Loucy (cell line): ENCODE measurements around the gene RERE.

ENCODE experiments used
- H2AFZ ChIP-seq: fragments of 200-600 bp; sonication (generic); 2 replicates; pipeline ENCODE4 v1.6.0; 2016; ENCODE audit warnings: antibody characterized with exemption, mild to moderate bottlenecking, low read length, moderate library complexity
- H3F3A ChIP-seq: fragments of 200-600 bp; 2 replicates; pipeline ENCODE4 v1.6.0; 2016; ENCODE audit warnings: antibody characterized with exemption, low read depth, mild to moderate bottlenecking
- H3K27me3 ChIP-seq: fragments of 200-600 bp; sonication (generic); 2 replicates; pipeline ENCODE4 v1.6.1; 2014; ENCODE audit warnings: low read length, mild to moderate bottlenecking; ENCODE audit not compliant: insufficient read depth, poor library complexity, severe bottlenecking
- H3K36me3 ChIP-seq: fragments of 200-600 bp; sonication (generic); 2 replicates; pipeline ENCODE4 v1.6.1; 2016; ENCODE audit warnings: low read length; ENCODE audit not compliant: insufficient read depth
- H3K4me1 ChIP-seq: fragments of 200-600 bp; sonication (generic); 2 replicates; pipeline ENCODE4 v1.5.1; 2014; ENCODE audit warnings: low read length, mild to moderate bottlenecking; ENCODE audit not compliant: insufficient read depth, poor library complexity, severe bottlenecking
- H3K4me2 ChIP-seq: fragments of 200-600 bp; sonication (generic); 2 replicates; pipeline ENCODE4 v1.6.0; 2014; ENCODE audit warnings: antibody characterized with exemption, low read length, low read depth, mild to moderate bottlenecking; ENCODE audit not compliant: poor library complexity, severe bottlenecking
- H3K4me3 ChIP-seq: fragments of 200-600 bp; sonication (generic); 2 replicates; pipeline ENCODE4 v1.5.1; 2014; ENCODE audit warnings: low read length, mild to moderate bottlenecking, mixed read lengths; ENCODE audit not compliant: poor library complexity, severe bottlenecking
- H3K79me2 ChIP-seq: fragments of 200-600 bp; sonication (generic); 2 replicates; pipeline ENCODE4 v1.6.1; 2014; ENCODE audit warnings: low read length; ENCODE audit not compliant: insufficient read depth
- H3K9ac ChIP-seq: fragments of 200-600 bp; sonication (generic); 2 replicates; pipeline ENCODE4 v1.6.0; 2014; ENCODE audit warnings: mild to moderate bottlenecking, low read depth, low read length, moderate library complexity; ENCODE audit not compliant: poor library complexity, severe bottlenecking
- H3K9me2 ChIP-seq: fragments of 200-600 bp; sonication (generic); replicated peaks from 2 replicates; pipeline ENCODE4 v1.6.1; 2016; ENCODE audit warnings: low read depth, low read length, mixed read lengths
- H3K9me3 ChIP-seq: fragments of 200-600 bp; sonication (generic); 2 replicates; pipeline ENCODE4 v1.6.1; 2014; ENCODE audit warnings: mild to moderate bottlenecking, antibody characterized with exemption, low read length, low read depth; ENCODE audit not compliant: insufficient read depth
- H4K20me1 ChIP-seq: fragments of 200-600 bp; sonication (generic); 2 replicates; pipeline ENCODE4 v1.6.0; 2014; ENCODE audit warnings: antibody characterized with exemption, low read length, mild to moderate bottlenecking; ENCODE audit not compliant: insufficient read depth, poor library complexity, severe bottlenecking
- EZH2phosphoT487 ChIP-seq: fragments of 200-600 bp; IDR thresholded peaks from 2 replicates; pipeline ENCODE4 v1.6.1; 2018; ENCODE audit warnings: antibody characterized with exemption, mild to moderate bottlenecking, moderate library complexity, borderline replicate concordance
- TF ChIP-seq, protein P1 (sequence below): fragments of 200-600 bp; sonication (generic); conservative IDR thresholded peaks from 2 replicates; pipeline ENCODE4 v1.5.1; 2014; ENCODE audit warnings: mild to moderate bottlenecking, antibody characterized with exemption, low read length

The RERE gene

GRCh38 chr1:8598060-8598724 is 219.2 kb downstream of the RERE start:
- Histone ChIP-seq H3K9me3 (no peaks in the 10 kb centered on the region), H3K4me3 (no peak overlapping the region), H3K36me3 (no peaks in the 10 kb centered on the region), H3K27me3 (no peaks in the 10 kb centered on the region), H3K9me2 (no peaks in the 10 kb centered on the region), H4K20me1 (no peaks in the 10 kb centered on the region), H2AFZ (no peak overlapping the region), H3K4me2 (no peak overlapping the region), H3F3A (no peaks in the 10 kb centered on the region), H3K79me2 (peaks cover 22% of the 10 kb centered on the region; the same call in 1 of the 2 replicates), H3K4me1 (peaks cover 3% of the 10 kb centered on the region), H3K9ac (no peak overlapping the region)
- no peak for TF ChIP-seq EZH2phosphoT487
- TF ChIP-seq, protein P1, sequence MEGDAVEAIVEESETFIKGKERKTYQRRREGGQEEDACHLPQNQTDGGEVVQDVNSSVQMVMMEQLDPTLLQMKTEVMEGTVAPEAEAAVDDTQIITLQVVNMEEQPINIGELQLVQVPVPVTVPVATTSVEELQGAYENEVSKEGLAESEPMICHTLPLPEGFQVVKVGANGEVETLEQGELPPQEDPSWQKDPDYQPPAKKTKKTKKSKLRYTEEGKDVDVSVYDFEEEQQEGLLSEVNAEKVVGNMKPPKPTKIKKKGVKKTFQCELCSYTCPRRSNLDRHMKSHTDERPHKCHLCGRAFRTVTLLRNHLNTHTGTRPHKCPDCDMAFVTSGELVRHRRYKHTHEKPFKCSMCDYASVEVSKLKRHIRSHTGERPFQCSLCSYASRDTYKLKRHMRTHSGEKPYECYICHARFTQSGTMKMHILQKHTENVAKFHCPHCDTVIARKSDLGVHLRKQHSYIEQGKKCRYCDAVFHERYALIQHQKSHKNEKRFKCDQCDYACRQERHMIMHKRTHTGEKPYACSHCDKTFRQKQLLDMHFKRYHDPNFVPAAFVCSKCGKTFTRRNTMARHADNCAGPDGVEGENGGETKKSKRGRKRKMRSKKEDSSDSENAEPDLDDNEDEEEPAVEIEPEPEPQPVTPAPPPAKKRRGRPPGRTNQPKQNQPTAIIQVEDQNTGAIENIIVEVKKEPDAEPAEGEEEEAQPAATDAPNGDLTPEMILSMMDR, result no peak

- no peaks in the 10 kb centered on the region for H4K20me1 ChIP-seq
- peaks cover 21% of the 10 kb centered on the region; the same call in 1 of the 2 replicates for H3K79me2 ChIP-seq
- H3K4me1 ChIP-seq, result peaks cover 1% of the 10 kb centered on the region
- H3K36me3 ChIP-seq, result no peaks in the 10 kb centered on the region; the same call in 1 of the 2 replicates
- no peaks in the 10 kb centered on the region for H3F3A ChIP-seq
- H2AFZ ChIP-seq, result no peak overlapping the region
- no peak for TF ChIP-seq EZH2phosphoT487
- TF ChIP-seq, protein P1, result no peak
- no peaks in the 10 kb centered on the region for H3K9me3 ChIP-seq
- H3K4me2 ChIP-seq, result no peak overlapping the region
- no peak overlapping the region for H3K9ac ChIP-seq
- H3K9me2 ChIP-seq, result no peaks in the 10 kb centered on the region
- H3K27me3 ChIP-seq, result no peaks in the 10 kb centered on the region
- no peak overlapping the region for H3K4me3 ChIP-seq
These were observed 220.0 kb downstream of the RERE start for GRCh38 chr1:8597455-8597854.

GRCh38 chr1:8595941-8596340 is 221.5 kb downstream of the RERE start:
- TF ChIP-seq, protein P1, result no peak
- TF ChIP-seq EZH2phosphoT487, result no peak
- Histone ChIP-seq H4K20me1 (no peaks in the 10 kb centered on the region), H3K27me3 (no peaks in the 10 kb centered on the region), H3K79me2 (peaks cover 17% of the 10 kb centered on the region; the same call in 1 of the 2 replicates), H2AFZ (no peak overlapping the region), H3K9ac (no peak overlapping the region), H3K4me3 (no peak overlapping the region), H3K4me1 (no peaks in the 10 kb centered on the region), H3K9me2 (no peaks in the 10 kb centered on the region), H3K36me3 (no peaks in the 10 kb centered on the region; the same call in 1 of the 2 replicates), H3K4me2 (no peak overlapping the region), H3F3A (no peaks in the 10 kb centered on the region), H3K9me3 (no peaks in the 10 kb centered on the region)
